Ishikawa (cell line): ENCODE results near the gene NOS1AP.

Source experiments
- CEBPB ChIP-seq: IDR thresholded peaks from 2 replicates; pipeline ENCODE4 v1.6.1; 2012
- CREB1 ChIP-seq: IDR thresholded peaks from 2 replicates; pipeline ENCODE4 v1.6.1; 2012; ENCODE audit warnings: low read depth
- EGR1 ChIP-seq: IDR thresholded peaks from 2 replicates; pipeline ENCODE4 v1.6.1; 2012
- EP300 ChIP-seq: IDR thresholded peaks from 2 replicates; pipeline ENCODE4 v1.6.1; 2012; ENCODE audit warnings: borderline replicate concordance
- FOXM1 ChIP-seq: IDR thresholded peaks from 2 replicates; pipeline ENCODE4 v1.6.1; 2012; ENCODE audit warnings: low read depth, borderline replicate concordance
- MAX ChIP-seq: IDR thresholded peaks from 2 replicates; pipeline ENCODE4 v1.6.1; 2012
- NFIC ChIP-seq: IDR thresholded peaks from 2 replicates; pipeline ENCODE4 v1.6.1; 2012
- RAD21 ChIP-seq: IDR thresholded peaks from 2 replicates; pipeline ENCODE4 v1.6.1; 2012; ENCODE audit warnings: low read depth
- REST ChIP-seq: IDR thresholded peaks from 2 replicates; pipeline ENCODE4 v1.6.1; 2012; ENCODE audit warnings: low read depth, mild to moderate bottlenecking
- TAF1 ChIP-seq: IDR thresholded peaks from 2 replicates; pipeline ENCODE4 v1.6.1; 2012; ENCODE audit warnings: low read depth, mild to moderate bottlenecking
- TCF12 ChIP-seq: IDR thresholded peaks from 2 replicates; pipeline ENCODE4 v1.6.1; 2012; ENCODE audit warnings: low read depth
- TEAD4 ChIP-seq: IDR thresholded peaks from 2 replicates; pipeline ENCODE4 v1.6.1; 2012
- USF1 ChIP-seq: IDR thresholded peaks from 2 replicates; pipeline ENCODE4 v1.6.1; 2012
- YY1 ChIP-seq: IDR thresholded peaks from 2 replicates; pipeline ENCODE4 v1.6.1; 2012; ENCODE audit warnings: low read depth
- ZBTB7A ChIP-seq: IDR thresholded peaks from 2 replicates; pipeline ENCODE4 v1.6.1; 2012; ENCODE audit warnings: low read depth

The NOS1AP gene

GRCh38 chr1:162388615-162389014, 319.1 kb downstream of the NOS1AP start:
- TF ChIP-seq TAF1 (no peak), RAD21 (no peak), REST (no peak), TCF12 (no peak), EP300 (no peak), MAX (no peak), ZBTB7A (no peak), CEBPB (no peak), NFIC (no peak), USF1 (no peak), CREB1 (no peak), YY1 (no peak), EGR1 (no peak), TEAD4 (no peak), FOXM1 (no peak)

GRCh38 chr1:162389021-162389818, 319.7 kb downstream of the NOS1AP start:
- TF ChIP-seq EGR1 (no peak), EP300 (no peak), RAD21 (no peak), NFIC (no peak), TEAD4 (no peak)

GRCh38 chr1:162389971-162390370, 320.5 kb downstream of the NOS1AP start:
- no peak for TF ChIP-seq NFIC
- no peak for TF ChIP-seq ZBTB7A
- no peak for TF ChIP-seq TAF1
- no peak for TF ChIP-seq REST
- TF ChIP-seq EGR1, result no peak
- TF ChIP-seq TCF12, result no peak
- no peak for TF ChIP-seq TEAD4
- no peak for TF ChIP-seq USF1
- no peak for TF ChIP-seq YY1
- TF ChIP-seq CREB1, result no peak
- TF ChIP-seq EP300, result no peak
- no peak for TF ChIP-seq FOXM1
- TF ChIP-seq MAX, result no peak
- TF ChIP-seq CEBPB, result no peak
- no peak for TF ChIP-seq RAD21

GRCh38 chr1:162390396-162391185, 321.1 kb downstream of the NOS1AP start:
- TF ChIP-seq TCF12, result no peak
- TF ChIP-seq CREB1, result no peak
- TF ChIP-seq FOXM1, result no peak
- TF ChIP-seq TEAD4, result no peak
- TF ChIP-seq TAF1, result no peak
- no peak for TF ChIP-seq NFIC
- TF ChIP-seq REST, result no peak
- TF ChIP-seq USF1, result no peak
- TF ChIP-seq EP300, result no peak
- no peak for TF ChIP-seq RAD21
- no peak for TF ChIP-seq EGR1
- no peak for TF ChIP-seq ZBTB7A
- no peak for TF ChIP-seq MAX
- TF ChIP-seq CEBPB, result no peak
- no peak for TF ChIP-seq YY1
